NCI-H2081 treated with DMSO at 0.1 percent for 48 hours (cell line): ENCODE measurements around the gene STAB1.

Source experiments
- DNase-seq: peaks from one replicate; lab custom pipeline; 2025; lab: John Stamatoyannopoulos, UW

STAB1 gene

DNA sequence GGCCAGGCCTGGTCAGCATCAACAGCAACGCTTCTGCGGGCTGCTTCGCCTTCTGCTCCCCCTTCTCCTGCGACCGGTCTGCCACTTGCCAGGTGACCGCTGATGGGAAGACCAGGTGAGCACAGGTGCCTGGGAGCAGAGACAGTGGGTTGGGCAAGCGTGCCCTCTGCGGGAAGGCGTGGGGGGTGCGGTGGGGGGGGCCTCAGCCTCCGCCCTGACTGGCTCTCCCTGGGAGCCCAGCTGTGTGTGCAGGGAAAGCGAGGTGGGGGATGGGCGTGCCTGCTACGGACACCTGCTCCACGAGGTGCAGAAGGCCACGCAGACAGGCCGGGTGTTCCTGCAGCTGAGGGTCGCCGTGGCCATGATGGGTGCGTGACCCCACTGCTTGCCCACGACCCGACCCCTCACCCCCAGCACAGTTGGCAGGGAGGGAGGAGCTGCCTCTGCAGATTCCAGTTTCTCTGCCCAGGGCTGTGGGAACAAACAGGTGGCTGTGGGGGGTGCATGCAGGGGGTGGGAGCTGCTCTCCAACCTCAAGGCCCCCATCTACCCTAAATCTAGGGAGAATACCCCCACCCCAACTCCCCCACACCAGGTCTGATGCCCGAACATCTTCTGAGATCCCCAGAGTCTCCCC is 8.8 kb downstream of the STAB1 start:
- DNase-seq, result no peak

GRCh38 chr3:52504977-52505376 is 9.8 kb downstream of the STAB1 start:
- DNase-seq, result no peak

- no peak for DNase-seq
Measured at GRCh38 chr3:52506266-52506966, 11.3 kb downstream of the STAB1 start.

- DNase-seq, result no peak
Measured at GRCh38 chr3:52507359-52507758, 12.2 kb downstream of the STAB1 start.

DNA sequence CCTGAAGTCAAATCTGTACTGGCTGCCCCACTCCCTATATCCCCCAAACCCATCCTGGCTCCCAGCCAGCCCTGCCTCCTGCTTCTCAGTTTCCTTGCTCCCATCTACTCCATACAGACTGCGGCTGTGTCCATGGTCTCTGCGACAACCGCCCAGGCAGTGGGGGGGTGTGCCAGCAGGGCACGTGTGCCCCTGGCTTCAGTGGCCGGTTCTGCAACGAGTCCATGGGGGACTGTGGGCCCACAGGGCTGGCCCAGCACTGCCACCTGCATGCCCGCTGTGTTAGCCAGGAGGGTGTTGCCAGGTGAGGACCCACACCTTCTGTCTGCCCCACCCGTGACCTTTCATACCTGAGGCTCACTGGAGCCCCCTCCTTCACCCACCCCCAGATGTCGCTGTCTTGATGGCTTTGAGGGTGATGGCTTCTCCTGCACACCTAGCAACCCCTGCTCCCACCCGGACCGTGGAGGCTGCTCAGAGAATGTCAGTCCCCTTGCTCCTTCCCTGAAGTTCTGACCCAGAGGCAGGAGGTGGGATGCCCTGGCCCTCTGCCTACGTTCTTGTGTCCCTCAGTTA is 14.7 kb downstream of the STAB1 start:
- no peak for DNase-seq

DNA sequence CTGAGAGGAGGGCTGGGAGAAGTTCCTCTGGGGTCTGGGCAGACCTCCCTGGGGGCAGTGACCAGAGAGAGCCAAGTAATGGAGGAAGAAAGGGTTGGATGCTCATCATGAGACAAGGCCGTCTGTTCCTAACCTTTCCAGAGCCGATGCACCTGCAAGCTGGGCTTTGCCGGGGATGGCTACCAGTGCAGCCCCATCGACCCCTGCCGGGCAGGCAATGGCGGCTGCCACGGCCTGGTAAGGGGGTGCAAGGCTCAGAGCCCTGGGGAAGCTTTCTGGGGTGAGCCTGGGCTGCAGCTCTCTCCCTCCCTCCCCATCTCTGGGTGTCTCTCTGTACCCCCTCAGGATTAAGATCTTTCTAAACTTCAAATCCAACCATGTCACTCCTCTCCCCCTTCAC is 16.4 kb downstream of the STAB1 start:
- DNase-seq, result no peak

DNA sequence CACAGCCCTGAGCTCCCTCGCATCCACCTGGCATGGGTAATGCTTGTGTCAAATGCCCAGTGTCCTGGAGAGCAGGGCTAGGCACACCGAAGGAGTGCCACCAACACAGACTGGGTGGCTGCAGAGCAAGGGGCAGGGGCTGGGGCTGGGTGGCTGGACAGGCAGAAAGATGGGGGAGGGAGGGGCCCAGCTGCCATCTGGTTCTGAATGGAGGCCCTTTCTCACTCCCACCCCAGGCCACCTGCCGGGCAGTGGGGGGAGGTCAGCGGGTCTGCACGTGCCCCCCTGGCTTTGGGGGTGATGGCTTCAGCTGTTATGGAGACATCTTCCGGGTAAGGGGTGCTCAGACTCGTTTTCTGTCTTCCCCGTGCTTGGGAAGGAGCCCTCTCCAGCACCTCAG is 17.0 kb downstream of the STAB1 start:
- no peak for DNase-seq

DNA sequence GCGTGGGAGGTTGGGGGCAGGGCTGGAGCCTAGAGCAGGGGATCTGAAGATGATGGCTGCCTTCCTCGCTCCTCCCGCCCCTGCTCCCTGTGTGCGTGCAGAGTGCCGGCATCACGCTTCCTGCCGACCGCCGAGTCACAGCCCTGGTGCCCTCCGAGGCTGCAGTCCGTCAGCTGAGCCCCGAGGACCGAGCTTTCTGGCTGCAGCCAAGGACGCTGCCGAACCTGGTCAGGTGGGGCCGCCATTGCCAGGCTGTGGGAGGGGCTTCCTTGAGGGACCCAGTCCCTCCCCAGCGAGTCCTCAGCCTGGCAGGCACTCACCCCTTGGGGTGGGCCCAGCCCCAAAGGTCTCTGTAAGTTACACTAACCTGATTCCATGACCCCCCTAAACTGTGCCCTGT is 17.6 kb downstream of the STAB1 start:
- DNase-seq, result no peak

DNA sequence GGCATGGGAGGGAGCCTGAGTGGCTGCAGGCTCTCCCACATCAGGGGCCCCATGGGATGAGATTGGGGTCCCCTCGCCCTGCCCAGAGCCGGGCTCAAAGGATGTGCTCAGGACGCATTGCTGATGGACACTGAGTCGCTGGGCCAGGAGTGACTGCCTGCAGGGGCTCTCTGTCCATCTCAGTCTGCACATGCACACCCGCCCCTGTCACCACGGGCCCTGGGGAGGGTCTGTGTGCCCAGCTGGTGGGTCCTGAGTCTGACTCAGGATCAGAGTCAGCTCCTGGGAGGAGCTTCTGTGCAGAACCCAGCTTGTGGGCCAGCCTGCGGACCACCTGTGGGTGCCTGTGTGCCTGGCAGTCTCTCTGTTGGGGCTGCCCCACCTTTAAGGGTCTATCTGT is 18.1 kb downstream of the STAB1 start:
- no peak for DNase-seq

DNA sequence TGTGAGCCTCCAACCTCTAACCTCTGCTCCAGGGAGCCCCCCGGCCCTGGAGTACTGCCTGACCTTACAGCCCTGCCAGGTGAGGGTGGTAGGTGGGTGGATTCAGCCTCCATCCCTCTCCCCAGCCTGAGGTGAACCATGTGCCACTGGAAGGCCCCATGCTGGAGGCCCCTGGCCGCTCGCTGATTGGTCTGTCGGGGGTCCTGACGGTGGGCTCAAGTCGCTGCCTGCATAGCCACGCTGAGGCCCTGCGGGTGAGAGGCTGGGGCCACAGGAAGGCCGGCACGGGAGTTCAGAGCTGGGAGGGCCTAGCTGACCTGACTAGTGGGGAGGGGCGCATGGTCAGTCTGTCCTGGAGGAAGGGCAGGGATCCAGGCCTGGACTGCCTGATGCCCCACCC is 19.4 kb downstream of the STAB1 start:
- DNase-seq, result no peak

DNA sequence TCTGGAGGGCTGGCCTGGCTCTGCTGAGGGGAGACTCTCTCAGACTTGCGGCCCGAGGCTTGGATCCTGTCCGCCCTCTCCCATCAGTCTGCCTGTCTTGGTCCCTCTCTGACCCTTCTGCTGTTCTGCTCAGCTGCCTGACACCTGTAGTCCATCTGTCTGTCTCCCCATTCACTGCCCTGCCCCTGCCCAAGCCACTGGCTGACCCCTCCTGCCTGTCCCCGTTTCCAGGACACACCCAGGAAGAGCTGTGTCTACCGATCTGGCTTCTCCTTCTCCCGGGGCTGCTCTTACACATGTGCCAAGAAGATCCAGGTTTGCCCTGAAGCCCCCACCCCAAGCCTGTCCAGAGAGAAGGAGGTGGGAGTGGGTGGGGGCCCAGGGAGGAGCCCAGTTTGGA is 20.1 kb downstream of the STAB1 start:
- DNase-seq, result no peak

GRCh38 chr3:52516509-52517195 is 21.5 kb downstream of the STAB1 start:
- DNase-seq, result no peak

DNA sequence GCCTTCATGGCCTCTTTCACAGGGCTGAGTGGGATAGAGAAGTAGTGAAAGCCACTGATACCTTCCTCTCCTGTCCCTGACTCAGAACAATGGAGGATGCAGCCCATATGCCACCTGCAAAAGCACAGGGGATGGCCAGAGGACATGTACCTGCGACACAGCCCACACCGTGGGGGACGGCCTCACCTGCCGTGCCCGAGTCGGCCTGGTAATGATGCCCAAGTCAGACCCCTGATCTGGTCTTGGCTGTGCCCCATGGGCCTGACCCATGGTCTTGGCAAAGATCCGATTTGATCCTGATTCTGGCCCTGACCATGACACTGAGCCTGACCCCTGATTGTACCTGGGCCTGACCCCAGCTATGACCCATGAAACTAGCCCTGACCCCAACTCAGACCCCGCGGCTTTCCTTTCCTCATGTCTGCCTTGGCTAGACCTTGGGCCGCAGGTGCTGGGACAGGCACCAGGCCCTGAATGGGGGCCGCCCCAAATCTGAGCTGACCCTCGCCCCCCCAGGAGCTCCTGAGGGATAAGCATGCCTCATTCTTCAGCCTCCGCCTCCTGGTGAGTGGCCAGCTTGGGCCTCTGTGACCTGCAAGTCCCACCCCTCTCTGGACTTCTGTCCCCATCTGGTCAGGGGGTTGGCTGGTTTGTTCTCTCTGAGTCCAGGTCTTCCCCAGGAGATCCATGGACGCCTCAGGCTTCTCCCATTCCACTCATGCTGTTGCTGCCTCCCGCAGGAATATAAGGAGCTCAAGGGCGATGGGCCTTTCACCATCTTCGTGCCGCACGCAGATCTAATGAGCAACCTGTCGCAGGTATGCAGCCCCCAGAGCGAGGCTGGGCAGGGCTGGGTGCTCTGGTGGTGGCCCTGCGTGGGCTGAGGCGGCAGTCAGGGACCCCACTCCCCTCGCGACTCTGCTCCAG is 22.9 kb downstream of the STAB1 start:
- no peak for DNase-seq

DNA sequence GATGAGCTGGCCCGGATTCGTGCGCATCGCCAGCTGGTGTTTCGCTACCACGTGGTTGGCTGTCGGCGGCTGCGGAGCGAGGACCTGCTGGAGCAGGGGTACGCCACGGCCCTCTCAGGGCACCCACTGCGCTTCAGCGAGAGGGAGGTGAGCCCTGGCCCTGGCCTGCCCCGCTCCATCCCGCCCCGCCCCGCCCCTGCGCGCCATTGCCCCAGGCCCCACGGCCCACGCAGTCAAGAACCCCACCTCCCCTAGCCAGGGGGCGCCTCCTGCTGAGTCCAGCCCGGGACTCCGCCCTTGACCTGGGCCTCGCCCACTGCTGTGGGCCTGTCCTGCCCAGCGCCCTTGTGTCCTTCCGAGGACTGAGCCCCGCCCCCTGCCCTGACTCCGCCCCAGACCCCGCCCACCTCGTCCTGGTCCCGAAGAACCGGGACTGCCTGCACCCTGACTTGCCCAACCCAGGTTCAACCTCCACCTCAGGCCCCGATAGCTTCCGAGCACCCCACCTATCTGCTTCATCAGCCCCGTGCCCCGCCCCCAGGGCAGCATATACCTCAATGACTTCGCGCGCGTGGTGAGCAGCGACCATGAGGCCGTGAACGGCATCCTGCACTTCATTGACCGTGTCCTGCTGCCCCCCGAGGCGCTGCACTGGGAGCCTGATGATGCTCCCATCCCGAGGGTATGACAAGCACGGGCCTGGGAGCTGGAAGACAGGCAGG is 23.7 kb downstream of the STAB1 start:
- DNase-seq, result no peak

- DNase-seq, result no peak
Measured at GRCh38 chr3:52519445-52520140, 24.5 kb downstream of the STAB1 start.

DNA sequence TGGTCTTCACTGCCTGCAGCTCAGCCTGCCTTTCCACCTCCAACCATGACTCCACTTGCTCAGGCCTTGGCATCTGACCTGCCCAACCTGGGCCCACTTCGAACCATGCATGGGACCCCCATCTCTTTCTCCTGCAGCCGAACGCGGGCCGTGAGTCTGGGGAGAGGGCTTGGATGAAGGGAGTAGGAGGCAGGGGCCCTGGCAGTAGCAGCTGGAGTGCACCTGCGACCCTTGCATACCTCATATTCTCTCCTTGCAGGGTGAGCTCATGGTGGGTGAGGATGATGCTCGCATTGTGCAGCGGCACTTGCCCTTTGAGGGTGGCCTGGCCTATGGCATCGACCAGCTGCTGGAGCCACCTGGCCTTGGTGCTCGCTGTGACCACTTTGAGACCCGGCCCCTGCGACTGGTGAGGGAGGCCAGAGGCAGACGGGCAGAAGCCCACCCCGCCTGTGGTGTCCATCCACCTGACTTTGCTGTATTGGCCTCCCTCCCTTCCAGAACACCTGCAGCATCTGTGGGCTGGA is 25.1 kb downstream of the STAB1 start:
- DNase-seq, result no peak

- DNase-seq, result no peak
Measured at GRCh38 chr3:52520716-52521487, 25.8 kb downstream of the STAB1 start.

DNA sequence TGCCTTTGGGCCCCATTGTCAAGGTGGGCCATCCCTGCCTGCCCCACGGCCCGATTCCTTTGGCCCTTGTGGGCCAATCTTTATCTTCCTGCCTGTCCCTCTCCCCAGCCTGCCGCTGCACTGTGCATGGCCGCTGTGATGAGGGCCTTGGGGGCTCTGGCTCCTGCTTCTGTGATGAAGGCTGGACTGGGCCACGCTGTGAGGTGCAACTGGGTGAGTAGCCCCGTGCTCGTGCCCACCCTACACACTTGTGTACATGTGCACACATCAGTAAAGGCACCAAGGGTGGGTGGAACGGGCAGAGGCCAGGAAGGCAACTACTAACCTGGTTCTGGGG is 26.3 kb downstream of the STAB1 start:
- no peak for DNase-seq

DNA sequence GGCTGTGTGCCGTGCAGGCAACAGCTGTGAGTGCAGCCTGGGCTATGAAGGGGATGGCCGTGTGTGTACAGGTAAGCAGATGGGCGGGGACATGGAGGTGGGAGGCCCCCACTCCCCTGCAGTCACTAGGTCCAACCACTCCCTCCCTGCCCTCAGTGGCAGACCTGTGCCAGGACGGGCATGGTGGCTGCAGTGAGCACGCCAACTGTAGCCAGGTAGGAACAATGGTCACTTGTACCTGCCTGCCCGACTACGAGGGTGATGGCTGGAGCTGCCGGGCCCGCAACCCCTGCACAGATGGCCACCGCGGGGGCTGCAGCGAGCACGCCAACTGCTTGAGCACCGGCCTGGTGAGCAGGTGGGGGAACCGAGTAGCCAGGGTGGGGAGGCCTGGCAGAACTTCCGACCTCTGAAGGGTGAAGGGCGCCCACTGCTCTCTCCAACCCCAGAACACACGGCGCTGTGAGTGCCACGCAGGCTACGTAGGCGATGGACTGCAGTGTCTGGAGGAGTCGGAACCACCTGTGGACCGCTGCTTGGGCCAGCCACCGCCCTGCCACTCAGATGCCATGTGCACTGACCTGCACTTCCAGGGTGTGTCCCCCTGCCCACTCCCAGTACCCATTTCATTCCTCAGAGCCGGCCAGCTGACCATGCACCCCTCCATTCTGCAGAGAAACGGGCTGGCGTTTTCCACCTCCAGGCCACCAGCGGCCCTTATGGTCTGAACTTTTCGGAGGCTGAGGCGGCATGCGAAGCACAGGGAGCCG is 26.9 kb downstream of the STAB1 start:
- DNase-seq, result no peak
